Measurements from ENCODE around the gene KCNQ2.

- TF ChIP-seq CTCF (IDR thresholded peaks at IDR 0.05; ENCODE audit: insufficient read depth, low read depth, low read length): no peak
- TF ChIP-seq EZH2 (IDR thresholded peaks at IDR 0.05; ENCODE audit: insufficient read depth, low read length): no peak
Observed at GRCh38 chr20:63477944-63478343, 5.5 kb upstream of the KCNQ2 start.
